H1 (cell line): ENCODE data around the gene ANAPC5. TPM values are rescaled to one million over a fixed set of nuclear protein-coding genes. Genes with fewer than 3 reads are reported as not detected.

Experiments
- CTCF ChIA-PET: fragments of 300-600 bp; sonication (Branson Sonifier 250); formaldehyde crosslinking; loops from one replicate; lab custom pipeline; 2021; ENCODE audit not compliant: partially characterized antibody; lab: Charles Lee
- POLR2A ChIA-PET: fragments of 300-600 bp; sonication (Branson Sonifier 250); formaldehyde crosslinking; loops from one replicate; lab custom pipeline; 2021; ENCODE audit warnings: inconsistent platforms; ENCODE audit not compliant: partially characterized antibody; lab: Charles Lee
- DNase-seq, 2 experiments: peaks; one replicate each; pipeline versions ENCODE4 v3.0.0 to v3.0.0-alpha.2; 2010 to 2022; ENCODE audit warnings: low spot score in 2 of 2, low read depth in 1 of 2, mixed read lengths in 1 of 2
- FAIRE-seq: peaks from 2 replicates; lab custom pipeline; 2011; peaks lifted over from hg19 to GRCh38; lab: Jason Lieb, UNC
- H2AFZ ChIP-seq: 2 replicates; pipeline ENCODE4 v1.8.1; 2012; ENCODE audit warnings: low read length, inconsistent platforms
- H2AK5ac ChIP-seq: 2 replicates; pipeline ENCODE4 v1.6.1; 2013; ENCODE audit warnings: low read depth, low read length
- H2BK120ac ChIP-seq: replicated peaks from 2 replicates; pipeline ENCODE3; 2013; ENCODE audit warnings: low read depth, low read length, inconsistent platforms
- H2BK12ac ChIP-seq: 2 replicates; pipeline ENCODE4 v1.6.1; 2013; ENCODE audit warnings: low read depth, low read length
- H2BK15ac ChIP-seq: 2 replicates; pipeline ENCODE4 v1.6.1; 2013; ENCODE audit warnings: low read length
- H2BK20ac ChIP-seq: 2 replicates; pipeline ENCODE4 v1.6.1; 2013; ENCODE audit warnings: low read length
- H2BK5ac ChIP-seq: 2 replicates; pipeline ENCODE4 v1.6.1; 2013; ENCODE audit warnings: low read depth, low read length
- H3K14ac ChIP-seq: 2 replicates; pipeline ENCODE4 v1.6.1; 2013; ENCODE audit warnings: inconsistent platforms; ENCODE audit not compliant: insufficient read length
- H3K18ac ChIP-seq: 2 replicates; pipeline ENCODE4 v1.6.1; 2013; ENCODE audit warnings: low read length; ENCODE audit errors: extremely low read depth
- H3K23ac ChIP-seq: 2 replicates; pipeline ENCODE4 v1.6.1; 2013; ENCODE audit warnings: inconsistent platforms; ENCODE audit not compliant: insufficient read length
- H3K23me2 ChIP-seq: 2 replicates; pipeline ENCODE4 v1.6.1; 2013; ENCODE audit warnings: low read depth, low read length
- H3K27ac ChIP-seq: 2 replicates; pipeline ENCODE4 v1.6.1; 2011; ENCODE audit warnings: low read depth, low read length, inconsistent platforms
- H3K27me3 ChIP-seq, 4 experiments: replicated peaks in 1 of 4; 1 replicate in 1 of 4; 2 replicates in 3 of 4; pipeline versions ENCODE4 v1.6.1 to v1.8.1; 2011 to 2013; ENCODE audit warnings: low read length in 3 of 4, mild to moderate bottlenecking in 3 of 4, inconsistent platforms in 2 of 4, mixed read lengths in 2 of 4, moderate library complexity in 1 of 4; ENCODE audit not compliant: control insufficient read depth in 3 of 4, insufficient read depth in 3 of 4; ENCODE audit errors: extremely low read depth in 1 of 4
- H3K36me3 ChIP-seq, 4 experiments: 2 replicates each; pipeline versions ENCODE4 v1.6.1 to v1.8.1; 2011 to 2013; ENCODE audit warnings: mild to moderate bottlenecking in 4 of 4, low read length in 3 of 4, moderate library complexity in 2 of 4, control low read depth in 1 of 4, inconsistent platforms in 1 of 4; ENCODE audit not compliant: insufficient read depth in 4 of 4, control insufficient read depth in 2 of 4
- H3K4ac ChIP-seq: replicated peaks from 2 replicates; pipeline ENCODE3; 2013; ENCODE audit warnings: low read length, low read depth, mixed read lengths, inconsistent platforms; ENCODE audit not compliant: insufficient read length
- H3K4me1 ChIP-seq, 4 experiments: replicated peaks in 1 of 4; 1 replicate in 1 of 4; 2 replicates in 3 of 4; pipeline versions ENCODE4 v1.6.1 to v1.8.1; 2011 to 2013; ENCODE audit warnings: low read length in 3 of 4, inconsistent platforms in 2 of 4, mixed read lengths in 1 of 4; ENCODE audit not compliant: insufficient read depth in 4 of 4, control insufficient read depth in 3 of 4
- H3K4me2 ChIP-seq, 2 experiments: 2 replicates each; pipeline versions ENCODE4 v1.6.1 to v1.8.1; 2011 to 2013; ENCODE audit warnings: low read depth in 2 of 2, low read length in 2 of 2, control low read depth in 1 of 2, inconsistent platforms in 1 of 2, mild to moderate bottlenecking in 1 of 2; ENCODE audit not compliant: insufficient read depth in 1 of 2
- H3K4me3 ChIP-seq, 4 experiments: fragments of 200-600, 300-600 bp in 1 of 4; sonication (generic), shearing (Covaris generic), sonication (Bioruptor Twin) in 1 of 4; 2 replicates each; pipeline versions ENCODE4 v1.5.1 to v1.8.1; 2011 to 2016; ENCODE audit warnings: low read length in 4 of 4, low read depth in 3 of 4, control low read depth in 2 of 4, inconsistent platforms in 2 of 4, mild to moderate bottlenecking in 2 of 4, mixed read lengths in 1 of 4, moderate library complexity in 1 of 4; ENCODE audit not compliant: insufficient read depth in 2 of 4; ENCODE audit errors: extremely low read depth in 1 of 4
- H3K56ac ChIP-seq: replicated peaks from 2 replicates; pipeline ENCODE3; 2013; ENCODE audit warnings: low read depth, mild to moderate bottlenecking, mixed read lengths, low read length, inconsistent platforms; ENCODE audit not compliant: insufficient read length
- H3K79me1 ChIP-seq: 2 replicates; pipeline ENCODE4 v1.6.1; 2013; ENCODE audit warnings: low read depth, low read length, control low read depth
- H3K79me2 ChIP-seq, 2 experiments: 2 replicates each; pipeline versions ENCODE4 v1.6.1 to v1.8.1; 2012 to 2013; ENCODE audit warnings: low read length in 2 of 2, mild to moderate bottlenecking in 2 of 2, inconsistent platforms in 1 of 2; ENCODE audit not compliant: insufficient read depth in 2 of 2, control insufficient read depth in 1 of 2
- H3K9ac ChIP-seq, 4 experiments: replicated peaks in 1 of 4; 1 replicate in 1 of 4; 2 replicates in 3 of 4; pipeline versions ENCODE4 v1.6.1 to v1.8.1; 2011 to 2013; ENCODE audit warnings: low read depth in 3 of 4, low read length in 3 of 4, control low read depth in 2 of 4, mild to moderate bottlenecking in 2 of 4, moderate library complexity in 2 of 4, inconsistent platforms in 1 of 4; ENCODE audit errors: extremely low read depth in 1 of 4
- H3K9me3 ChIP-seq, 2 experiments: 2 replicates each; pipeline versions ENCODE4 v1.6.1 to v1.8.1; 2012 to 2013; ENCODE audit warnings: mild to moderate bottlenecking in 2 of 2, moderate library complexity in 2 of 2, control low read depth in 1 of 2, inconsistent platforms in 1 of 2, low read depth in 1 of 2, low read length in 1 of 2, mixed read lengths in 1 of 2; ENCODE audit not compliant: insufficient read depth in 2 of 2
- H4K20me1 ChIP-seq, 2 experiments: replicated peaks in 1 of 2; 2 replicates each; pipeline versions ENCODE3 to v1.8.1; 2011 to 2013; ENCODE audit warnings: inconsistent platforms in 2 of 2, low read length in 2 of 2, mild to moderate bottlenecking in 1 of 2; ENCODE audit not compliant: insufficient read depth in 2 of 2, control insufficient read depth in 1 of 2
- H4K5ac ChIP-seq: 2 replicates; pipeline ENCODE4 v1.6.1; 2013; ENCODE audit warnings: low read length, low read depth, mixed read lengths, inconsistent platforms; ENCODE audit not compliant: insufficient read length
- H4K8ac ChIP-seq: 2 replicates; pipeline ENCODE4 v1.8.0; 2013; ENCODE audit warnings: mild to moderate bottlenecking, moderate library complexity, low read length, inconsistent platforms; ENCODE audit not compliant: insufficient read depth; ENCODE audit errors: extremely low read depth
- H4K91ac ChIP-seq: replicated peaks from 2 replicates; pipeline ENCODE3; 2013; ENCODE audit warnings: low read length, mixed read lengths, inconsistent platforms; ENCODE audit not compliant: insufficient read length
- BCL11A ChIP-seq, 2 experiments: IDR thresholded peaks; one replicate each; pipeline ENCODE4 v1.6.1; 2011; ENCODE audit warnings: low read depth in 2 of 2, low read length in 2 of 2, mild to moderate bottlenecking in 2 of 2
- WGBS, 2 experiments: shearing (Covaris generic) in 1 of 2; methylation state at CpG; one replicate each; pipeline versions ENCODE4 v1.1.6 to v1.1.7; 2013 to 2015; ENCODE audit warnings: low lambda C conversion rate in 2 of 2, mixed read lengths in 2 of 2, inconsistent platforms in 1 of 2, low coverage in 1 of 2, missing lambda C conversion rate in 1 of 2; ENCODE audit not compliant: insufficient replicate concordance in 2 of 2, insufficient coverage in 1 of 2, insufficient read length in 1 of 2; ENCODE audit errors: extremely low coverage in 1 of 2, missing lambda C conversion rate in 1 of 2; 5-methylcytosine and 5-hydroxymethylcytosine counted together
- polyA plus RNA-seq, 7 experiments: library from polyadenylated mRNA; depleted of rRNA in 3 of 7; stranded (reverse) in 5 of 7; unstranded in 2 of 7; fragments of >200 nt in 5 of 7; fragments of 200-250 nt in 2 of 7; gene quantifications; 1 replicate in 5 of 7; 2 replicates in 1 of 7; 4 replicates in 1 of 7; pipeline versions ENCODE4 v1.2.1 to v1.2.3, GENCODE V29; 2011 to 2013; ENCODE audit warnings: missing spikeins in 2 of 7, mixed read lengths in 2 of 7
- total RNA-seq: library from RNA; stranded (reverse); fragmentation: NEBNext Ultra II Directional; extraction: Animal tissue kit (Norgen Biotek cat#: 25700); gene quantifications from 2 replicates; pipeline ENCODE4 v1.2.1, GENCODE V29; 2021

Gene ANAPC5
- total and polyA plus RNA-seq, 2 of the 8 experiments (the other 6 are each of a cell fraction or from before 2014, with no cell fraction given): 103 to 127 TPM

- Histone ChIP-seq H4K5ac (no peak overlapping the region), H3K27ac (no peak overlapping the region), H3K9me3 (no peaks in the 10 kb centered on the region), H2BK12ac (no peak overlapping the region), H2BK120ac (no peak overlapping the region), H3K18ac (no peak overlapping the region), H3K36me3 (peaks cover 4 to 25% (median 9%) of the 10 kb centered on the region in 4 experiments; a peak in 6 of 8 replicates), H3K4me2 (no peak overlapping the region), H4K91ac (no peak overlapping the region), H3K79me1 (no peaks in the 10 kb centered on the region), H3K79me2 (no peaks in the 10 kb centered on the region), H4K8ac (no peak overlapping the region), H3K23ac (no peak overlapping the region), H2BK15ac (no peak overlapping the region), H3K27me3 (no peaks in the 10 kb centered on the region), H2BK20ac (no peak overlapping the region), H3K56ac (no peak overlapping the region), H2AK5ac (no peak overlapping the region), H3K4me3 (no peak overlapping the region), H4K20me1 (no peaks in the 10 kb centered on the region), H2AFZ (no peak overlapping the region), H3K4ac (no peak overlapping the region), H3K23me2 (no peaks in the 10 kb centered on the region), H2BK5ac (no peak overlapping the region), H3K9ac (no peak overlapping the region), H3K14ac (no peak overlapping the region), H3K4me1 (no peaks in the 10 kb centered on the region)
- no peak for FAIRE-seq
- WGBS, 2 experiments: 89% methylated on average over 10 of the region's 10 CpGs; no CpG with 5 or more reads in 1 of the 2 experiments
- ChIA-PET CTCF (no interaction called here), POLR2A (no interaction called here)
- no peak for DNase-seq
- no peak for TF ChIP-seq BCL11A (IDR thresholded peaks at IDR 0.05; ENCODE audit: low read depth in 2 of 2, low read length in 2 of 2)
Observed at GRCh38 chr12:121264951-121265515, 87.2 kb downstream of the ANAPC5 start.
